ENCODE results near the gene MPZ. TPM values are rescaled to one million over a fixed set of nuclear protein-coding genes. Genes with fewer than 3 reads are reported as not detected.
"Not testable (repeated sequence)": the region's sequence is repeated elsewhere in the genome, so short reads cannot be mapped to it uniquely, and the experiment has no call there.

Gene MPZ
- total RNA-seq, 1 donor from 2014 or later: 0.69 TPM

DNA sequence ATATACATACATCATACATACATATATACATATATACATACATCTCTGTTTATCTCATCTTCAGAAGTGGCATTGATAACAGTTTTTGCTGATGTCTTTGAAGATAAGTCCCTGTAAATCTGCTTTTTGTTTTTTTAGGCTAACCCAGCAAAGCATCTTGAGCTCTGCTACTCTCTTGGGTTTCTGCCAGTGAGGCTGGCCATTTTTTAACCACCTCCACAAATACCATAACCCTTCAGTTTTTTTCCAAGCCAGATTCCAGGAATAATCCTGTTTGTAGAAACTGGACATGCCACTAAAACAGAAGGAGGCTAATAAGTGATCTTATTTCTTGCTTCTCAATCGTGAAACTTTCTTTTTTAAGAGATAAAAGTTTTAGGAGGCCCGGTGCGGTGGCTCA is 26.0 kb upstream of the MPZ start:
- no peak for DNase-seq (ENCODE audit: low read depth)

DNA sequence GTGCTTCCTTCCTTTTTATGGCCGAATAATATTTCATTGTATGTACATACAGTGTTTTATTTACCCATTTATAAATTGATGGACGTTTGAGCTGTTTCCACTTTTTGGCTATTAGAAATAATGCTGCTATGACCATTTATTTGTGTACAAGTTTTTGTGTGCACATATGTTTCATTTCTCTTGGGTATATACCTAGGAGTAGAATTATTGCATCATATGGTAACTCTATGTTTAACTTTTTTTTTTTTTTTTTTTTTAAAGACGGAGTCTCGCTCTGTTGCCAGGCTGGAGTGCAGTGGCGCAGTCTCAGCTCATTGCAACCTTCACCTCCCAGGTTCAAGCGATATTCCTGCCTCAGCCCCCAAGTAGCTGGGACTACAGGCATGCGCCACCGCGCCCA is 23.4 kb upstream of the MPZ start:
- TF ChIP-seq, protein P1, sequence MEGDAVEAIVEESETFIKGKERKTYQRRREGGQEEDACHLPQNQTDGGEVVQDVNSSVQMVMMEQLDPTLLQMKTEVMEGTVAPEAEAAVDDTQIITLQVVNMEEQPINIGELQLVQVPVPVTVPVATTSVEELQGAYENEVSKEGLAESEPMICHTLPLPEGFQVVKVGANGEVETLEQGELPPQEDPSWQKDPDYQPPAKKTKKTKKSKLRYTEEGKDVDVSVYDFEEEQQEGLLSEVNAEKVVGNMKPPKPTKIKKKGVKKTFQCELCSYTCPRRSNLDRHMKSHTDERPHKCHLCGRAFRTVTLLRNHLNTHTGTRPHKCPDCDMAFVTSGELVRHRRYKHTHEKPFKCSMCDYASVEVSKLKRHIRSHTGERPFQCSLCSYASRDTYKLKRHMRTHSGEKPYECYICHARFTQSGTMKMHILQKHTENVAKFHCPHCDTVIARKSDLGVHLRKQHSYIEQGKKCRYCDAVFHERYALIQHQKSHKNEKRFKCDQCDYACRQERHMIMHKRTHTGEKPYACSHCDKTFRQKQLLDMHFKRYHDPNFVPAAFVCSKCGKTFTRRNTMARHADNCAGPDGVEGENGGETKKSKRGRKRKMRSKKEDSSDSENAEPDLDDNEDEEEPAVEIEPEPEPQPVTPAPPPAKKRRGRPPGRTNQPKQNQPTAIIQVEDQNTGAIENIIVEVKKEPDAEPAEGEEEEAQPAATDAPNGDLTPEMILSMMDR (conservative IDR thresholded peaks at IDR 0.05; ENCODE audit: low read depth, low read length): no peak
- no peak overlapping the region for H3K4me3 ChIP-seq (ENCODE audit: low read depth, low read length)
- DNase-seq (ENCODE audit: low read depth): no peak

More for the DNA sequence above, 26.0 kb upstream of the MPZ start:
- no peak overlapping the region for H3K4me3 ChIP-seq (ENCODE audit: low read depth, low read length)
- TF ChIP-seq, protein P1 (conservative IDR thresholded peaks at IDR 0.05; ENCODE audit: low read depth, low read length): no peak

DNA sequence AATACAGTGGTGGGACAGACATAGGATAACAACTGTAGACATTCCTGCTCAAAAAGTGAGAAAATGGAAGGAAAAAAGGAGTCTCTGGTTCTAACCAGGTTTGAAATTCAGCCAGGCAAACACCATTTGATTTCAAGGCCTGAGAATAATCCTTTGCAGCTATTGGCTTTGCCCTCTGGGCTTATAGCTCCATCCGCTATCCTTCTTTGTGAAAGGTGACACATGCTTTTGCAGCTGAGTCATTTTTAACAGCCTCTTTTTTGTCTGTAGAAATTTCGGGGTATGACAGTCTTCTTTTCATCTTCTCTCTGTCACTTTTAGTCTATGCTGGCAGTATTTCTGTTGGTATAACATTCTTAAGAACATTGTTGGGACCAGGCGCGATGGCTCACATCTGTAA is 20.6 kb upstream of the MPZ start:
- TF ChIP-seq, protein P1 (conservative IDR thresholded peaks at IDR 0.05; ENCODE audit: low read depth, low read length): no peak
- no peak overlapping the region for H3K4me3 ChIP-seq (ENCODE audit: low read depth, low read length)
- no peak for DNase-seq (ENCODE audit: low read depth)

DNA sequence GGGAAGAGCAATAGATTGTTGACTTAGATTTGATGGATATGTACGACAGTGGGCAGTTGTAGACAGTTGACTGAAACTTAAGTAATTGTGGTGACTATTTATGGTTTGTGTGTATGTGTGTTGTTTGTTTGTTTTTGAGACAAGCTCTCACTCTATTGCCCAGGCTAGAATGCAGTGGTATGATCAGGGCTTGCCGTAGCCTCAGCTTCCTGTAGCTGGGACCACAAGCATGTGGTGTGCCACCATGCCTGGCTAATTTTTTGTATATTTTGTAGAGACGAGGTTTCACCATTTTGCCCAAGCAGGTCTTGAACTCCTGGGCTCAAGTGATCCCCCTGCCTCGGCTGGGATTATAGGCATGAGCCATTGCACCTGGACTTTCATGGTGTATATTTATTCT is 14.3 kb upstream of the MPZ start:
- no peak for DNase-seq (ENCODE audit: low read depth)
- no peak overlapping the region for H3K4me3 ChIP-seq (ENCODE audit: low read depth, low read length)
- TF ChIP-seq, protein P1 (conservative IDR thresholded peaks at IDR 0.05; ENCODE audit: low read depth, low read length): no peak

DNA sequence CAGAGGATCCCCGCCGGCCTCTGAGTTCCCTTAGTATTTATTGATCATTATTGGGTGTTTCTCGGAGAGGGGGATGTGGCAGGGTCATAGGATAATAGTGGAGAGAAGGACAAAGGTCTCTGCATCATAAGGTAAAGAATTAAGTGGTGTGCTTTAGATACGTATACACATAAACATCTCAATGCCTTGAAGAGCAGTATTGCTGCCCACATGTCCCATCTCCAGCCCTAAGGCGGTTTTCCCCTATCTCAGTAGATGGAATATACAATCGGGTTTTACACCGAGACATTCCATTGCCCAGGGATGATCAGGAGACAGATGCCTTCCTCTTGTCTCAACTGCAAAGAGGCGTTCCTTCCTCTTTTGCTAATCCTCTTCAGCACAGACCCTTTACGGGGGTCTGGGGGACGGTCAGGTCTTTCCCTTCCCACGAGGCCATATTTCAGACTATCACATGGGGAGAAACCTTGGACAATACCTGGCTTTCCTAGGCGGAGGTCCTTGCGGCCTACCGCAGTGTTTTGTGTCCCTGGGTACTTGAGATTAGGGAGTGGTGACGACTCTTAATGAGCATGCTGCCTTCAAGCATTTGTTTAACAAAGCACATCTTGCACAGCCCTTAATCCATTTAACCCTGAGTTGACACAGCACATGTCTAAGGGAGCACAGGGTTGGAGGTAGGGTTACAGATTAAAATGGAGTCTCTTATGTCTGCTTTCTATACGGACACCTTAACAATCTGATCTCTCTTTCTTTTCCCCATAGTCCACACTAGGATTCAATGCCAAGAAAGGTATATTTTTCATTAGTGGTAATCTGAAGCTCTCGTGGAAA is 6.3 kb upstream of the MPZ start:
- not testable (repeated sequence) for H3K4me3 ChIP-seq (ENCODE audit: low read depth, low read length); DNase-seq (ENCODE audit: low read depth)

DNA sequence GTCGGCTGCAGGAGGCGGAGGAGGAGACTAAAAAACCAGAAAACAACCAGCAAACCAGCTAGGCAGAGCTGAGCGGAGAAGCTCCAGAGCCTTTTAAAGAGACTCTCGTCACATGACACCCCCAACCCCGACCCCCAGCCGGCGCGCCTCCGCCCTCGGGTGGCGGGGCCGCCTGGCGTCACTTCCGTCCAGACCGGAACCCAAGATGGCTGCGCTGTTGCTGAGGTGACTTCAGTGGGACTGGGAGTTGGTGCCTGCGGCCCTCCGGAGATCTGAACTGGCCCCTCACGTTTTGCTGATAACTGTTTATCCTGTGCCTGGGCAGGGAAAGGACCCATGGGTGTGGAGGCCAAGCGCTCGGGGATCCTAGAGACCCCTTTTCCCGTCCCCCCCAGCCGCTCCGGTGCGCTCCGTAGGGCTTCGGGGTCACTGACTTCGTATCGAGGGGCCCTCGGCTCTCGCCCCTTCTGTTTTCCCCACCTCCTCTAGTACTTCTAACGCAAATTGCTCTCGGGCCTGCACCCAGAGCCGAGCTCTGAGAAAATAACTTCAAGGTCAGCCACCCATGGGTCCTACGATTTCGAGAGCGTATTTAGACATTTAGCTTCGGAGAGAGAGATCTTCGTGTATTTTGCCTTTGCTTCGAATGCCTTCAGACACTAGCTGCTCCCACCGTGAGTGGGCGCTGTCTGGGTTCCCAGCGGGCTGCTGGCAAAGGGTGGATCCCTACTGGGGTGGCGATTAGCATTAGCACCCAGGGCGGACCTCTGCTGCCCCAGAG is 4.6 kb upstream of the MPZ start, which contains the start of gene SDHC:
Gene SDHC, plus strand, starts transcription at position 181 of the 781 bp plus-strand sequence. Its CDS starts 25 bp downstream, at position 206.
- TF ChIP-seq, protein P1 (conservative IDR thresholded peaks at IDR 0.05; ENCODE audit: low read depth, low read length): peak; percentile 72
- peak within 1 kb of the TSS; percentile 66 for H3K4me3 ChIP-seq (ENCODE audit: low read depth, low read length)
- peak; percentile 44 for DNase-seq (ENCODE audit: low read depth)

DNA sequence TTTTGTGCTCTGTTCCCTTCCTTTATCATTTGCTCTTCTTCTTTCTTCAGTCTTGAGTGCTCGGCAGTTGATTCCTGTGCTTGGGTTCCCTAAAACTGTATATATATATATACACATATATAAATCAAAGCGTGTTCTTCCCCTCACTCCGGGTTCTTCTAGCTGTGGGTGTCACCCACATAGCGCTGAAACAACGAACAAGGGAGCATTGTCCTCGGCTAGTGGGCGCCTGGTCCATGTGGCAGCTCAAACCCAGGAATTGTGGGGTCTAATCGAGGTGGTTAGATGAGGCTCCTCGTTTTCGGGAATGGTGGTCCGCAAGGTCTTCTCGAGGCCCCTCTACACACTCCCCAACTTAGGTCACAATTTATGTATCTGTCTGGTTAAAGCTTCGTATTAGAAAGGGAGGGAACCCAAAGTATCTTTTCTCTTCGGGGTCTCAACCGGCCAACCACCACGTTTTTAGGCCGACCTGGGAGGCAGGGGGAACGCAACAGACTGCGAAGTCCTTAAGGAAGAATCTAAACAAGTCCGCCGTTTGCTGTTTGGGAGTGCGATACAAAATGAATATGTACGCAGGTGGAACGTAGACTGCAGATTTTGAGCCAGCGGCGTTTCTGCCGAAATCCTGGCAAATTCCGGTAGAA is 3.9 kb upstream of the MPZ start:
- TF ChIP-seq, protein P1 (conservative IDR thresholded peaks at IDR 0.05; ENCODE audit: low read depth, low read length): no peak
- peak overlapping the region; percentile 66 for H3K4me3 ChIP-seq (ENCODE audit: low read depth, low read length)
- no peak for DNase-seq (ENCODE audit: low read depth)

Data from epithelial cell of proximal tubule (primary cell).